Activated B cell treated with CpG ODN at 0.5 μM for 24 hours (primary cell): ENCODE measurements around the gene TEX14. TPM values are rescaled to one million over a fixed set of nuclear protein-coding genes. Genes with fewer than 3 reads are reported as not detected.
A peak's percentile ranks its signal among the peaks of the same experiment; 100 is the strongest.
"Not testable (repeated sequence)": the region's sequence is repeated elsewhere in the genome, so short reads cannot be mapped to it uniquely, and the experiment has no call there.

ENCODE experiments used
- ATAC-seq: fragments of 200-7000 bp; cut with Tn5 transposase; one replicate; pipeline ENCODE4 v1.10.0; 2021; ENCODE audit warnings: low read depth, mild to moderate bottlenecking, moderate library complexity
- CTCF ChIA-PET: fragments of 350-600 bp; sonication (Branson Sonifier 250); formaldehyde crosslinking; loops from one replicate; lab custom pipeline; 2021; ENCODE audit warnings: antibody characterized with exemption; lab: Charles Lee
- POLR2A ChIA-PET: fragments of 350-600 bp; sonication (Branson Sonifier 250); formaldehyde crosslinking; loops from one replicate; lab custom pipeline; 2021; ENCODE audit warnings: antibody characterized with exemption; lab: Charles Lee
- DNase-seq: peaks from one replicate; pipeline ENCODE4 v3.0.0; 2022
- H3K27ac Mint-ChIP-seq: one replicate; pipeline ENCODE4 v1.8.0; 2020; ENCODE audit warnings: mixed read lengths
- H3K27me3 Mint-ChIP-seq: one replicate; pipeline ENCODE4 v1.8.0; 2021; ENCODE audit warnings: mixed read lengths
- H3K36me3 Mint-ChIP-seq: one replicate; pipeline ENCODE4 v1.8.0; 2021; ENCODE audit warnings: low read depth, mixed read lengths
- H3K4me1 Mint-ChIP-seq: one replicate; pipeline ENCODE4 v1.8.0; 2021; ENCODE audit warnings: mixed read lengths
- H3K4me3 Mint-ChIP-seq: one replicate; pipeline ENCODE4 v1.8.0; 2020; ENCODE audit warnings: mild to moderate bottlenecking, mixed read lengths
- H3K9me3 Mint-ChIP-seq: one replicate; pipeline ENCODE4 v1.8.0; 2020; ENCODE audit warnings: mixed read lengths
- intact Hi-C: fragments of 100-400 bp; cut with micrococcal nuclease; formaldehyde crosslinking; loops from one replicate; pipeline ENCODE4 v1.15.1; 2024
- total RNA-seq: library from RNA; stranded (reverse); gene quantifications from 2 replicates; pipeline ENCODE4 v1.2.3, GENCODE V29; 2022
- TF ChIP-seq, protein P1 (sequence below): fragments of 200-600 bp; IDR thresholded peaks from one replicate; pipeline ENCODE4 v1.8.0; 2022; ENCODE audit warnings: antibody characterized with exemption, mild to moderate bottlenecking

The TEX14 gene
- total RNA-seq, 1 donor from 2014 or later = 0.16 TPM

- H3K4me3 Mint-ChIP-seq = no peak overlapping the region
- H3K9me3 Mint-ChIP-seq = no peaks in the 10 kb centered on the region
- no peaks in the 10 kb centered on the region for H3K36me3 Mint-ChIP-seq
- peaks cover 3% of the 10 kb centered on the region for H3K4me1 Mint-ChIP-seq
- ChIA-PET CTCF (interaction anchor here (0.6 to 2.9 kb wide), 14 partner anchors 8 to 421 kb away, joined by 3 to 37 read pairs (median 4); partner anchors contain the start of gene TEX14), POLR2A (interaction anchor here (0.6 to 3.7 kb wide), 6 partner anchors 44 to 417 kb away, joined by 3 to 45 read pairs (median 5); no protein-coding TSS in a partner anchor)
- no peaks in the 10 kb centered on the region for H3K27me3 Mint-ChIP-seq
- ATAC-seq (peak; percentile 86), DNase-seq (peak; percentile 21)
- intact Hi-C loops = loop anchor here (1.0 kb wide), 6 partner anchors 44 to 418 kb away; partner anchors contain the start of genes RAD51C and TEX14
- TF ChIP-seq, protein P1, sequence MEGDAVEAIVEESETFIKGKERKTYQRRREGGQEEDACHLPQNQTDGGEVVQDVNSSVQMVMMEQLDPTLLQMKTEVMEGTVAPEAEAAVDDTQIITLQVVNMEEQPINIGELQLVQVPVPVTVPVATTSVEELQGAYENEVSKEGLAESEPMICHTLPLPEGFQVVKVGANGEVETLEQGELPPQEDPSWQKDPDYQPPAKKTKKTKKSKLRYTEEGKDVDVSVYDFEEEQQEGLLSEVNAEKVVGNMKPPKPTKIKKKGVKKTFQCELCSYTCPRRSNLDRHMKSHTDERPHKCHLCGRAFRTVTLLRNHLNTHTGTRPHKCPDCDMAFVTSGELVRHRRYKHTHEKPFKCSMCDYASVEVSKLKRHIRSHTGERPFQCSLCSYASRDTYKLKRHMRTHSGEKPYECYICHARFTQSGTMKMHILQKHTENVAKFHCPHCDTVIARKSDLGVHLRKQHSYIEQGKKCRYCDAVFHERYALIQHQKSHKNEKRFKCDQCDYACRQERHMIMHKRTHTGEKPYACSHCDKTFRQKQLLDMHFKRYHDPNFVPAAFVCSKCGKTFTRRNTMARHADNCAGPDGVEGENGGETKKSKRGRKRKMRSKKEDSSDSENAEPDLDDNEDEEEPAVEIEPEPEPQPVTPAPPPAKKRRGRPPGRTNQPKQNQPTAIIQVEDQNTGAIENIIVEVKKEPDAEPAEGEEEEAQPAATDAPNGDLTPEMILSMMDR = no peak
- H3K27ac Mint-ChIP-seq = no peak overlapping the region
Observed at GRCh38 chr17:58587713-58588117, 104.1 kb downstream of the TEX14 start.

- intact Hi-C loops = no loop called here
- ChIA-PET CTCF (interaction anchor here (1.0 to 2.7 kb wide), 6 partner anchors 10 to 419 kb away, joined by 3 to 10 read pairs (median 6); no protein-coding TSS in a partner anchor), POLR2A (interaction anchor here (0.5 to 3.7 kb wide), 4 partner anchors 12 to 726 kb away, joined by 3 to 45 read pairs (median 3); no protein-coding TSS in a partner anchor)
- peaks cover 3% of the 10 kb centered on the region for H3K4me1 Mint-ChIP-seq
- H3K36me3 Mint-ChIP-seq = no peaks in the 10 kb centered on the region
- H3K27ac Mint-ChIP-seq = no peak overlapping the region
- H3K4me3 Mint-ChIP-seq = no peak overlapping the region
- no peaks in the 10 kb centered on the region for H3K27me3 Mint-ChIP-seq
- no peak for DNase-seq
- H3K9me3 Mint-ChIP-seq = no peaks in the 10 kb centered on the region
- no peak for ATAC-seq
- TF ChIP-seq, protein P1 = no peak
Observed at GRCh38 chr17:58586009-58586644, 105.7 kb downstream of the TEX14 start.

DNA sequence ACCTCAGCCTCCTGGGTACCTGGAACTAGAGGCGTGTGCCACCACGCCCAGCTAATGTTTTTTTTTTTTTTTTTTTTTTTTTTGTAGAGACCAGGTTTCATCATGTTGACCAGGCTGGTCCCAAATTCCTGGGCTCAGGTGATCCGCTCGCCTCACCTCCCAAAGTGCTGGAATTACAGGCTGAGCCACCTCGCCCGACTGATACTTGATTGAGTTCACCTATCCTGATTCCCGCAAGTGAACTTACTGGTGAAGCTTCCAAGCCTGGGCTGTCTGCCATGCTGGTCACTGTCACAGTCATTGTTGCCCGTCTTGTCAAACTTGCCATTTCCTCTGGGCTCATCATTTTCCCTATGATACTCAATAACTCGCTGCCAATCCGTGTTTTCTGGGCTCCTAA is 106.3 kb downstream of the TEX14 start:
- ATAC-seq (no peak), DNase-seq (no peak)
- ChIA-PET POLR2A (interaction anchor here (0.6 to 1.3 kb wide), 5 partner anchors 11 to 227 kb away, joined by 3 to 4 read pairs (median 3); no protein-coding TSS in a partner anchor), CTCF (interaction anchor here (1.3 to 1.6 kb wide), 3 partner anchors 9 to 420 kb away, joined by 5 to 10 read pairs (median 7); no protein-coding TSS in a partner anchor)
- no peaks in the 10 kb centered on the region for H3K27me3 Mint-ChIP-seq
- H3K27ac Mint-ChIP-seq = no peak overlapping the region
- no peak overlapping the region for H3K4me3 Mint-ChIP-seq
- intact Hi-C loops = no loop called here
- no peaks in the 10 kb centered on the region for H3K9me3 Mint-ChIP-seq
- H3K36me3 Mint-ChIP-seq = no peaks in the 10 kb centered on the region
- TF ChIP-seq, protein P1 = no peak
- H3K4me1 Mint-ChIP-seq = peaks cover 3% of the 10 kb centered on the region

GRCh38 chr17:58583486-58583885 is 108.4 kb downstream of the TEX14 start:
- DNase-seq (no peak), ATAC-seq (no peak)
- ChIA-PET POLR2A (no interaction called here), CTCF (no interaction called here)
- intact Hi-C loops = no loop called here
- Mint-ChIP-seq H3K9me3 (no peaks in the 10 kb centered on the region), H3K27me3 (no peaks in the 10 kb centered on the region), H3K36me3 (no peaks in the 10 kb centered on the region), H3K4me1 (peaks cover 3% of the 10 kb centered on the region), H3K27ac (no peak overlapping the region), H3K4me3 (no peak overlapping the region)
- TF ChIP-seq, protein P1 = no peak

- intact Hi-C loops, DNase-seq, H3K9me3 Mint-ChIP-seq, H3K36me3 Mint-ChIP-seq, H3K4me1 Mint-ChIP-seq, CTCF ChIA-PET, ATAC-seq, H3K27me3 Mint-ChIP-seq, H3K27ac Mint-ChIP-seq, H3K4me3 Mint-ChIP-seq, POLR2A ChIA-PET: not testable (repeated sequence)
Observed at GRCh38 chr17:58582718-58583117, 109.1 kb downstream of the TEX14 start.
